Stomach (tissue), 19 donors: ENCODE measurements around the gene OPALIN. TPM values are rescaled to one million over a fixed set of nuclear protein-coding genes. Genes with fewer than 3 reads are reported as not detected.

Experiments used
- DNase-seq, 2 donors: peaks; one replicate each; pipeline versions ENCODE4 v3.0.0 to v3.0.0-alpha.2; 2013 to 2019
- H3K27ac ChIP-seq, 5 donors: fragments of 200-600 bp in 4 of 5; sonication (generic) in 4 of 5; one replicate each; pipeline ENCODE4 v1.5.1; 2013 to 2019; ENCODE audit warnings: mild to moderate bottlenecking in 1 of 5, moderate library complexity in 1 of 5
- H3K27me3 ChIP-seq, 3 donors: fragments of 200-600 bp; sonication (generic); one replicate each; pipeline ENCODE4 v1.5.1; 2017 to 2019; ENCODE audit warnings: mixed run types in 1 of 3
- H3K36me3 ChIP-seq, 4 donors: fragments of 200-600 bp; sonication (generic); 1 replicate in 3 of 4; 2 replicates in 1 of 4; pipeline ENCODE4 v1.5.1; 2016 to 2019
- H3K4me1 ChIP-seq, 4 donors: fragments of 200-600 bp; sonication (generic); one replicate each; pipeline ENCODE4 v1.5.1; 2016 to 2019
- H3K4me3 ChIP-seq, 4 donors: fragments of 200-600 bp; sonication (generic) in 3 of 4; one replicate each; pipeline ENCODE4 v1.5.1; 2016 to 2019; ENCODE audit warnings: mild to moderate bottlenecking in 1 of 4
- H3K9me3 ChIP-seq, 4 donors: fragments of 200-600 bp; sonication (generic); one replicate each; pipeline ENCODE4 v1.5.1; 2016 to 2019
- CTCF ChIP-seq, 7 experiments: fragments of 450-650 bp in 4 of 7; fragments of 200-600 bp in 3 of 7; sonication (generic) in 3 of 7; IDR thresholded peaks; one replicate each; pipeline ENCODE4 v1.5.1; 2016 to 2019; ENCODE audit warnings: antibody characterized with exemption in 7 of 7, control low read depth in 2 of 7, mild to moderate bottlenecking in 1 of 7
- EP300 ChIP-seq: sonication (generic); formaldehyde crosslinking; IDR thresholded peaks from one replicate; pipeline ENCODE4 v1.6.1; 2017; ENCODE audit warnings: antibody characterized with exemption
- POLR2A ChIP-seq, 4 donors: fragments of 450-650 bp; IDR thresholded peaks; one replicate each; pipeline ENCODE4 v1.6.1; 2016; ENCODE audit warnings: antibody characterized with exemption in 4 of 4, control low read depth in 2 of 4, mild to moderate bottlenecking in 1 of 4, moderate library complexity in 1 of 4
- POLR2AphosphoS5 ChIP-seq, 3 donors: sonication (generic); formaldehyde crosslinking; IDR thresholded peaks; one replicate each; pipeline ENCODE4 v1.6.1; 2016; ENCODE audit warnings: antibody characterized with exemption in 3 of 3
- WGBS, 5 donors: extraction: QIAGEN DNeasy Blood & Tissue Kit in 3 of 5; methylation state at CpG; one replicate each; pipeline versions ENCODE4 v1.1.5 to v1.1.7; 2013 to 2018; 5-methylcytosine and 5-hydroxymethylcytosine counted together
- intact Hi-C: fragments of 100-400 bp; cut with DNase I; formaldehyde crosslinking; loops from one replicate; pipeline ENCODE4 v1.15.1; 2023; ENCODE audit warnings: low total_unique reads
- long read RNA-seq, 10 donors: transcript quantifications; one replicate each; lab custom pipeline, GENCODE V29; 2026
- polyA plus RNA-seq, 3 donors: library from polyadenylated mRNA; stranded (reverse); fragments of 200-250 nt; gene quantifications; one replicate each; pipeline ENCODE4 v1.2.3, GENCODE V29; 2013
- total RNA-seq, 5 donors: library from RNA; depleted of rRNA; stranded (reverse); fragments of >200 nt; gene quantifications; one replicate each; pipeline versions ENCODE4 v1.1.0 to v1.2.3, GENCODE V29; 2014 to 2016
- donor health status: healthy with polysubstance abuse.
- donor health status: Bipolar disorder and iron deficiency.
- donor health status: healthy.

The OPALIN gene, protein sequence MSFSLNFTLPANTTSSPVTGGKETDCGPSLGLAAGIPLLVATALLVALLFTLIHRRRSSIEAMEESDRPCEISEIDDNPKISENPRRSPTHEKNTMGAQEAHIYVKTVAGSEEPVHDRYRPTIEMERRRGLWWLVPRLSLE
- not detected for total RNA-seq
- polyA plus RNA-seq, result not detected
- long read RNA-seq, donor 1, result 0 reads
- long read RNA-seq, donor 2, result 0 reads
- long read RNA-seq, donor 3, result 0 reads
- long read RNA-seq, donor 4, result 0 reads
- long read RNA-seq, donor 5, result 0 reads
- long read RNA-seq, donor 6, result 0 reads
- long read RNA-seq, donor 7, result 0 reads
- long read RNA-seq, donor 8, result 0 reads
- long read RNA-seq, donor 9, result 0 reads
- long read RNA-seq, donor 10, result 0 reads

GRCh38 chr10:96358851-96359540, at the start of gene OPALIN:
TSS of gene OPALIN (minus strand) at chr10:96359002. CDS start at chr10:96358896, 106 bp downstream.
- H3K36me3 ChIP-seq, result no peaks in the 10 kb centered on the region

DNA sequence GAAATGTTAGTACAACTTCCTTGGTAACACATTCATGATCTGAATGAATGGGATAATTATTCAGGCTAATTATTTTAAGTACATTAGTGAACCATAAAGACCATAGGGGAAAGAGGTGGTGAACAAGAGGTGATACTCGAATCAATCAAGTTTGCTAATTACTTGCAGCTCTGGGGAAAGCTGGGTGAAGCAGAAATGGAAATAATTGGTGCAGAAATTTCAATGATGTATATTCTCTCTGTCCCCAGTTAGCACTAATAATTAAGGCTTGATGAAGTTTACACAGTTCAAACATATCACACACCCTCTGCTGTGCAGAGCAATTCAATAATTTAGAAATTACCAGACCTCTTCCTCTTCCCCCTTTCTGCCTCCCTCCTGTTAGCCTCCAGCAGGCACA, 49.4 kb upstream of the OPALIN start:
- H3K27me3 ChIP-seq, result peaks cover 0 to 61% (median 0%) of the 10 kb centered on the region in 3 donors
- DNase-seq, result no peak
- no peaks in the 10 kb centered on the region for H3K36me3 ChIP-seq
- H3K4me3 ChIP-seq, result no peak overlapping the region
- WGBS, 5 donors, result 57 to 77% (median 76%) methylated on average over 1 of the region's 1 CpG
- no peaks in the 10 kb centered on the region for H3K4me1 ChIP-seq
- no peaks in the 10 kb centered on the region for H3K9me3 ChIP-seq
- H3K27ac ChIP-seq, result no peak overlapping the region
- TF ChIP-seq CTCF (IDR thresholded peaks at IDR 0.05) (no peak), POLR2A (IDR thresholded peaks at IDR 0.05) (no peak), POLR2AphosphoS5 (IDR thresholded peaks at IDR 0.05) (no peak), EP300 (no peak)
- intact Hi-C loops, result no loop called here

More at GRCh38 chr10:96358851-96359540, at the start of gene OPALIN:
- no peak within 1 kb of the TSS for H3K4me3 ChIP-seq
- H3K9me3 ChIP-seq, result peaks cover 0 to 5% (median 0%) of the 10 kb centered on the region in 4 donors
- no peak for DNase-seq
- peaks cover 0 to 7% (median 4%) of the 10 kb centered on the region in 3 donors for H3K27me3 ChIP-seq
- WGBS, 5 donors, result 72 to 82% (median 78%) methylated on average over 7 of the region's 7 CpGs
- no peak within 1 kb of the TSS for H3K27ac ChIP-seq
- H3K4me1 ChIP-seq, result no peaks in the 10 kb centered on the region
- intact Hi-C loops, result no loop called here
- TF ChIP-seq CTCF (IDR thresholded peaks at IDR 0.05) (no peak), POLR2A (IDR thresholded peaks at IDR 0.05) (no peak), POLR2AphosphoS5 (IDR thresholded peaks at IDR 0.05) (no peak), EP300 (no peak)

- H3K27me3 ChIP-seq, result peaks cover 0 to 58% (median 0%) of the 10 kb centered on the region in 3 donors
- no peaks in the 10 kb centered on the region for H3K4me1 ChIP-seq
- 81 to 86% (median 83%) methylated on average over 15 of the region's 15 CpGs for WGBS, 5 donors
- intact Hi-C loops, result no loop called here
- no peak overlapping the region for H3K27ac ChIP-seq
- no peak for DNase-seq
- no peak overlapping the region for H3K4me3 ChIP-seq
- H3K9me3 ChIP-seq, result no peaks in the 10 kb centered on the region
- no peaks in the 10 kb centered on the region for H3K36me3 ChIP-seq
- TF ChIP-seq POLR2AphosphoS5 (IDR thresholded peaks at IDR 0.05) (no peak), POLR2A (IDR thresholded peaks at IDR 0.05) (no peak), EP300 (no peak), CTCF (IDR thresholded peaks at IDR 0.05) (no peak)
Measured at GRCh38 chr10:96407560-96408069, 48.8 kb upstream of the OPALIN start.

DNA sequence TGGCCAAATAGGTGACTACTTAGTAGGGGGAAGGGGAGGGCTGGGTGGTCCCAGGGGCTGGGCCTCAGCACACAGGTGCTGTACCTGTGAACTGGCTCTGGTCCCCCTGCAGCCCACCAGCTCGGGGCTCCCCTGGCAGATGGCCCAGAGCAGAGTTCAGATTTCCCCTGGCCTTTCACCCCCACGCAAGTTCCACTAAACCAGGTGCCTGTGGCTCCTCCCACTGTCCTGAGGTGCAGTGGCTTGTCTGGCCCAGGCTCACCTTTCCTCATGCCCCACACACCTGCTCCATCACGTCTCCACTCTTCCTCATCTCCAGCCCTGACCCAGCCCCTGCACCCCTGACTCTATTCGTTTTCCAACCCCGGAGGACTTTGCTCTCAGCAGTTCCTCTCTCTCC, 47.3 kb upstream of the OPALIN start:
- TF ChIP-seq CTCF (IDR thresholded peaks at IDR 0.05) (no peak), POLR2AphosphoS5 (IDR thresholded peaks at IDR 0.05) (no peak), POLR2A (IDR thresholded peaks at IDR 0.05) (no peak), EP300 (no peak)
- H3K9me3 ChIP-seq, result no peaks in the 10 kb centered on the region
- H3K27me3 ChIP-seq, result peaks cover 0 to 59% (median 0%) of the 10 kb centered on the region in 3 donors
- intact Hi-C loops, result no loop called here
- 69 to 84% (median 72%) methylated on average over 4 to 5 of the region's 5 CpGs for WGBS, 5 donors
- no peak overlapping the region for H3K27ac ChIP-seq
- no peaks in the 10 kb centered on the region for H3K4me1 ChIP-seq
- no peak overlapping the region for H3K4me3 ChIP-seq
- DNase-seq, result no peak
- no peaks in the 10 kb centered on the region for H3K36me3 ChIP-seq
